Superior temporal gyrus (tissue), 1 donor: ENCODE measurements around the gene KIF16B.

Experiments used
- DNase-seq: peaks from one replicate; pipeline ENCODE4 v3.0.0-alpha.2; 2016; ENCODE audit errors: extremely low spot score

The KIF16B gene

DNA sequence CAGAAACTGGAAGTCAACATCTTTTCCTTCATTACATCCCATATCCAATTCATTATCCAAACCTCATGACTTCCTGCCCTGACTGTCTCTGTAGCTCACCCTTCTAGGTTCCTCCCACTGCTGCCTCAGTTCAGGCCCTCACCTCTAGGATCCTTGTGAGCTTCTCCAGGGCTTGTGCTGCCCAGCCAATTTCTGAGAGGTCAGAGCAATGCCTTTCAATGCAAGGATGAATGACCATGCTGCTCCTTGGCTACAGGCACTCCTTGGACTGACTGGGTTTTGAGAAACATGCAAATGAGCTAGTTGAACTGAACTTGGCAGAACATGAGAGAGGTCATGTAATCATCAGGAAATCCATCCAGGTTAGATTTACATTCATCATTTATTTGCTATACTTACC, 173.4 kb downstream of the KIF16B start:
- no peak for DNase-seq

DNA sequence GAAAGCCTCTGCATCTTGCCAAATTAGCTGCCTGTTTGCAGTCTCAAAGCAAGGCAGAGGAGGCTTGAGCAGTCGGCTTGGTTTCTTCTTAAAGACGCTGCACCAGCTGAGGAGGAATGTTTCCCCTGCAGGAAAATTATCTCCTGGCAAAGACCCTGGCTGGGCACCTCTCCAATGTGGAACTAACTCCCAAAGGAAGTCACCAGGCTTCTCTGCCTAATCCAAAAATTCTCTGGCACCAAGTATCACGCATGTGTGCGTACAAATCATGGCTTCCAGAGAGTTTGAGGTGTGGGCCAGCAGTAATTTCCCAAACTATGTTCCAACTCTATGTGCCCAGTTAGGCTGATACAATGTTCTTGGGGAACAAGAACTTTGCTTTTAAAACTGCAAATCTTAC, 176.2 kb downstream of the KIF16B start:
- DNase-seq: peak; percentile 70

DNA sequence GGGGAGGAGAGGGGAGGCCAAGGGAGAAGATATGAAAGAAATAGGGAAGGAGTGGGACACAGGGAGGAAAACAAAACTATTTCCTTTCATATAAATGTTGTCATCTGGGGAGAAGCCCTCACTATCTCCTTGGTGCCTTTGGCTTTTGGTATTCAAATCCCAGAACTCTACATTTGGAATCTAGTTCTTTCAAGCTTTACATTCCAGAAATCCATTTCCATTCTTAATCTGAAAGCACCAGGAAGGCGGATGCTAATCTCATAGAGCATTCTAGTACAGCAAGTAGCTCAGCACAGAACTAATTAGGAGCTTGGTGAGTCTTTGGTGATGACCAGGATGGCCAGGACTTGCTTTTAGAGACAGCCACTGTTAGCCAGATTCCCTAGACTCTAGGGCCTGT, 177.9 kb downstream of the KIF16B start:
- DNase-seq: no peak

DNA sequence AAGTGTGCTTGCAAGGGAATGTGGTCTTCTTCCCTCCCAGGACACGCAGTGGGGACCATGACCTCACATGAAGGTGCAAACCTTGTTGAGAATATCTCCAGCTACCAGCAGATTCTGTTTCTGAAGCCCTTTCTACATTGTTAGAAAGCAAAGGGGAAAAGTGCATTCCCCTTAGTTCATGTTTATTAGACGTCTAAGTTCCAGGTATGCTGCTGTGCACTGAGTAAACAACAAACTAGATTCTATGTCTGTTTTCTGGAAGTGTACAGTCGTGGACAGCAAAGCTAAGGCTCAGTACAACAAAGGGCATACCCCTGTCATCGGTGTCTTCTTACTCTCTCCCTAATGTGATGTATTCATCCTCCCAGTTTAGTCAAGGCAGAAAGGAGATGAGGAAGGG, 178.5 kb downstream of the KIF16B start:
- DNase-seq: no peak

DNA sequence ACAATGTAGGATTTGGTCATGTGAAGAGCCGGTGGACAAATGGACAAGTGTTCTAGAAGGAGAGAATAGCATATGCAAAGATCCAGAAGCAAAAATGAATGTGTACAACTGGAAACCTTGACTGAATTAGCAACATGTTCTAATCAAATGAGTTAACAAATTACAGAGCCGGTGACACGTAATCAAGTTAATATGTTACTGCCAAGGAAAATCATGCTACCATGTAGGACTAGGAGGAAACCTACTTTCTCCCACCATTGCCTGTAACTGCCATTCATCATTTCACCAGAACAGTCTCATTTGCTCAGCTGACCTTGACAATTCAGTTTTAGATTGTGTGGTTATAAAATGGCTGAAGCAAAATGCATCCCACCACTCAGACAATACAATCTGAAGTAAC, 179.4 kb downstream of the KIF16B start:
- DNase-seq: no peak

DNA sequence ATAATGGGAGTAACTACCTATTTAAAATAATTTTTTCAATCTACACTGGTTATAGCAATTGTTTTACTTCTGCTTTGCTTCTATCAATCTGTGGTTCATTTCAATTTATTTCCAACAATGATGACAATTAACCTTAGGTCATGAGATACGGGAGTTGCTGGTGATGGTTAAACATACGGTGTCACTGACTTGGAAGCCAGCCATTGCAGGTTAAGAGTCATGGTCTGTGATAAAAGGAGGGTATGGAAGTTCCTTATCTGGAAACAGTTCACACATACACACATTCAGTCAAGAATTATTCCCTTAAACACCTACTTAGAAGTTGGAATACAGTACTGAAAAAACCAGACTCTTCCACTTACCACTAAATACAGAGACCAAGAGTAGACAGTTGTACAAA, 180.0 kb downstream of the KIF16B start:
- no peak for DNase-seq

DNA sequence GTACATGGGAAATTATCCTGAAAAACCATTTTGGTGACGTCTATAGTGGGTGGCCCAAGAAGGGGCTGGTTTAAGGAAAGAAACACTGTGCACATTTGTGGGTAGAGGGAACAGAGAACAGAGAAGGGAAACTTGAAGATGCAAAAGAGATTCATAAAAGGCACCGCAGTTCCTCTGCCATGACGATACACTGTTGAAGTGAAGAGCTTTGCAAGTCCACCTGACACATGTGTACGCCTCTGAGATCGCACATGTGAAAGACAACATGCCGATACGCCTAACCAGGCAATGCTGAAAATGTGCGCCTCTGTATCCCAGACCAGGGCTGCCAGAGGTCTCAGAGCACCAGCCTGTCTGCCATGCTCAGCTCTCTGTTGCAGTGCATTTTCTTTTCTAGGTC, 180.9 kb downstream of the KIF16B start:
- no peak for DNase-seq

DNA sequence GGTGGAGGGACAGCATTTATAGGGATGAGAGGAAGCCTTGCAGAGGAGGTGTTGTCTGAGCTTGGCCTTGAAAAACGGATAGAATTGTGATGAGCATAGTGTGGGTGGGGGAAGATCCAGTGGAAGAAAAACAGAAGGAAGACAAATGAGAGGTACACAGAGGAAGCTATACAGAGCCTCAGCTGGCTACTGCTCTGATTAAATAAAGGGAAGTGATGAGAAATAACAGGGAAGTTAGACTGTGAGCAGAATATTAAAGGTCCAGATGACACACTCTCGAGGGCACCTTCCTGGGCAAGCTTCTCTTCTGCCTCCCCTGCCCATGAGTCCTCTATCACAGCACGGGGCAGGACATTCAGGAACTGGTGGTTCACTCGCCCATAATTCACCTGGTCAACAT, 182.3 kb downstream of the KIF16B start:
- DNase-seq: no peak

DNA sequence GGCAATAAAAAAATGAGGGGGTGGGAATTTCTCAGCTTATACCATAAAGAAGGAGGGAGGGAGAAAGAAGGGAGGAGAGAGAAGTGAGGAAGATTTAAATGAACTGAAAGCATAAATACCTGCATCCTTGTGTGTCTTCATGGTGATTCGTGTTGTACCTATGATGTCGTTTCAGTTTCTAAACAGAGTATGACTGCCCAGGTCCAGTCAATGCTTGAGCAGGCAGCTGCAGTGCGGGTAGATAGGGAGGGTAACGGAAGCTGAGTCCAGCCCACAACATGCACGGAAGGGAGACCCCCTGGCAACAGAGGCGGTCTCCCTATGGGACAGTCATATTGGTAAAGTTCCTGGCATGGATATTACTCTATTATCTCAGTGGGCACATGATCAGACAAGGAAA, 184.5 kb downstream of the KIF16B start:
- DNase-seq: no peak

DNA sequence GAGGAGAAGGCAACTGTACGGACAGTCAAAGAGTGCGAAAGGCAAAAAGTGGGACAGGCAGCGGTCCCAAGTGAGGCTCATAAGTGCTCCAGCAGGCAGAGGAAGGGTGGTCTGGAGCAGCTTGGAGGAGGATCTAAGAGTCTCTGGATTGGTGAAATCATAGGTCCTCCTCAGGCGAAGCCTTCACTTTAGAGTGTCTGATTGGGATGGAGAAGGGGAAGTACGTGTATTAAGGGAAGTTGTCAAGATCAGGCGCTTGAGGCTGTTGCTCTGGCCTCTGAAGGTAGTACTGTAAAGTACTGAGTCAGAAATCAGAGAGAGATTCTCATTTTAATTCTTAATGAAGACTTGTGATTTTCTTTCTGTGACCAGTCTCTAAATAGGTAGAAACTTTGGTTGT, 185.6 kb downstream of the KIF16B start:
- no peak for DNase-seq

DNA sequence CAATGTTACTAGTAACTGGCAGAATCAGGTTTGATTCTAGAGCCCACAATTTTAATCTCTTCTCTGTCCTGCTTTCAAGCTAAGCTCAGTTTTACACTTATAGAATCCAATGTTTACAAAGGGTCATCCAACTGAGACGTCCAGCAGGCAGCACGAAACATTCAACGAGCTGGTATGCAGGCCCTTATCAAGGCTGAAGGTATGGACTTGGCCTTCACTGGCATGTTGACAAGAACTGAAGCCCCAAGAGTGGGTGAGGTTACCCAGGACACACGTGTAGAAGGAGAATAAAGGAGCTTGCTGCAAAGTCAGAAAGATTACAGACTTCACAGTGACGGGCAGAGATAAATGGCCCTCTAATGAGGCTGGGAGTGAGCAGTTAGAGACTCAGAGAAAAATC, 187.4 kb downstream of the KIF16B start:
- no peak for DNase-seq

DNA sequence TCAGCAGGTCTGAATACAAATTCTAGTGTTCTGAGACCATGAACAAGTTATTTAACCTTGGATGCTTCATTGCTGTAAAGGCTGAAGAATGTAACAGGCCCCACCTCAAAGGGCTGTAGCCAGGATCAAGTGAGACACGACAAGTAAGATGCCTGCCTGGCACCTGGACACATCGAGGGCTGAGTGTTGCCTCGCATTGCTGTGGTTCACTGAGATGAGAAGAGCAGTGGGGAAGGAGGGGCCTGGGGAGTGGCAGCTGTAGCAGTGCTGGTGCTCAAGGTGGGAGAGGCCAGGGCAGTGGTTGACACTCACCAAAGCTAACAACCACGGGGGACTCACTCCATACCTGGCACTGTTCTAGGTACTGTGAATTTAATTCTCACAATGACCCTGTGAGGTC, 187.8 kb downstream of the KIF16B start:
- no peak for DNase-seq

DNA sequence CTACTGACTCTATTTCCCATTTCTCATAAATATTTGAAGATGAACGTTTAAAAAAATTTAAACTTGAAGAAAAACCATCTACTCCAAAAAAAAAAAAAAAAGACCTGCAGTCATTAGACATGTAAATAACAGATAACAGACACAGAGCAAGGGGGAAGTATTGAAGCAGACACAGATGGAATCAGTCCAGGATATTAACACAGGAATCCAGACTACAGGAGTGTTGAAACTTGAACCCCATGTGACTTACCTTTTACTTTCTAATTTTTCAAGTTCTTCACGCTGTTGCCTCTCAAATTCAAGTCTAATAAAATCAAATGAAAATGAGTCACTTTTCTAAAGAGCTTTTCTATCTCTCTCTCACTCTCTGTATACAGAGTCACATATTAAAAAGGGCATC, 191.8 kb downstream of the KIF16B start:
- DNase-seq: no peak

DNA sequence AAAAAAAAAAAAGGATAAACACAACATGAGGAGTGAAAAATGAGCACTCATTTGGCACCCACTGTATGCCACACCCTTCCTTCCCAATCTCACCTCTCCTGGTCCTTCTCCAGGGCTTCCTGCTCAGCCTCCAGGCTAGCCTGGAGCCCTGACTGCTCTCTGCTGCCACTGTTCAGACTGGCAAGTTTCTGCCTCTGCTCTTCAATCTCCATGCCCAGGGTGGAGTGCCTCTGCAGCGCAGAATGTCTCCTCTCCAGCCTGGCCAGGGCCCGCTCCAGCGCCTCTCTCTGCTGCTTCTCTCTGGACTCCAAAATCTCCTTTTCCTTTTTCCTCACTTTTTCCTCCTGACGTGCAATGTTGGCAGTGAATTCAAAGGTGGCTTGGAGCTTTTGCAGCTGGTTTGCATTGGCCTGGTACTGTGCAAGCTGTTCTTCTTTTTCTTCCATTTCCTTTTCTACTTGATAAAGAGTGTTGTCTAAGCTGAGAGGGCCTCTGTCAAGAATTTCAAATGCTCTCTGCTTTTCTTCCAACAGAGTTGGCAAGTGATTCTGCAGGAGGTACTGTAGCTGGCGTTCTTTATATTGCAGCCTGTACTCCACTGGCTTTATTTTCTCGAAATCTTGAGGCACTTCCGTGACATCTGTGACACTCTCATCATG, 194.4 kb downstream of the KIF16B start:
- DNase-seq: no peak

DNA sequence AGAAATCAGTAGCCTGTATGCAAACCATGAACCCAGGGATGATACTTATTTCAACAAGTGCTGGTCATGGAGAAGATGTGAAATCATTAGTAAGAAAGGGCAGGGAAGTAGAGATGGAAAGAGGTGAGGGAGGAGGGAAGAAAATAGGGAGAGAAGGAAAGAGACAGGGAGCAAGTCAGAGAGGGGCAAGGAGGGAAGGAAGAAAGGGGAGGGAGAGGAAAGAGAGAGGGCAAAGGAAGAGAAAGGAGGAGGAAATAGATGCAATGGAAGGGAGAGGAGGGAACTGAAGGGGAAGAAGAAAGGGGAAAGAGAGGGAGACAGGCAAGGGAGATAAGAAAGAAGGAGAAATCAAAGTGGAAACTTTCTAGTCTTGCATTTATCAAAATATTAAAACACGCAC, 195.1 kb downstream of the KIF16B start:
- no peak for DNase-seq

DNA sequence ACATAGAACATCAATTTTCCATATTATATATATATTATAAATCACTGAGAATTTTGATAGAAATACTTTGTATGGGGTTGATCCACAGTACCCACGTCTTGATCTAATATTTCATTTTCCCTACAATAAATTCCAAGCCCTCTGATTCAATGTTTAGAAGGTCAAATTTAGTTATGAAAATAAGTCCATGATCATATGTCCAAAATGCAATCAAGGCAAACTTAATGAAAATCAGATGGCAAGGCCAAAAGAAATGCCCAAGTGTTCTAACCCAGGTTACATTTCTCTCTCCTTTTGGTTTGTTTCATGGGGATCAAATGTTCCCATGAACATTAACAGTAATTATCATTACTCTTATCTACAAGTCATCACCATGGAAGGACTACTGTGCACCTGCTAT, 203.8 kb downstream of the KIF16B start:
- DNase-seq: no peak

DNA sequence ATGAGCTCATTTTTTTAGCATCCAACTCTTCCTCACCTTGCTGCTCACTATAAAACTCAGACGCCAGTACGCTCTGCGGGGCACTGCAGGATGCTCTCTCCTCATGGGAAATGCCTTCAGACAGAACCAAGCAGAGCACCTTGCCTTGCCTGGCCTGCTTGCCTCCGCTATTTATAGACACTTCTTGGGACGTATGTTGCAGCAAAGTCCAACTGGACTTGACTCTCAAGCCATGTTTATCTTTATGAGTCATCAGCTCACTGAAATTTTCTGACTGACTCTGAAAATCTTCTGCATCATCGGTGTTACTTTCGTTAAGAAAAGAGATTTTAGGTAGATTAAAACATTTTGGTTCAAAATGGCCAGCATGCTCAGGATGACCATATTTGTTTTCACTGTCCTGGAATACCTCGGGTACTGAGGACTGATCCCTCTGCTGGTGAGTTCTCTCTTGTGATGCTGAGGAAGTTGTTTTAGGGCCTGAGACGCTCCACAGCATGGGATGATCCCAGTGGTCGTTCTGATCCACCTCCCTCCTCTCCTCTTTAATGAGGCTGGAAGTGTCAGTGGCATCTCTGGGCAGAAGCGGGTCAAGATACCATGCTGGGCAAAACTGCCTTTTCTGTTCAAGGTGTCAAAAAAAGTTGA, 204.5 kb downstream of the KIF16B start:
- DNase-seq: no peak

DNA sequence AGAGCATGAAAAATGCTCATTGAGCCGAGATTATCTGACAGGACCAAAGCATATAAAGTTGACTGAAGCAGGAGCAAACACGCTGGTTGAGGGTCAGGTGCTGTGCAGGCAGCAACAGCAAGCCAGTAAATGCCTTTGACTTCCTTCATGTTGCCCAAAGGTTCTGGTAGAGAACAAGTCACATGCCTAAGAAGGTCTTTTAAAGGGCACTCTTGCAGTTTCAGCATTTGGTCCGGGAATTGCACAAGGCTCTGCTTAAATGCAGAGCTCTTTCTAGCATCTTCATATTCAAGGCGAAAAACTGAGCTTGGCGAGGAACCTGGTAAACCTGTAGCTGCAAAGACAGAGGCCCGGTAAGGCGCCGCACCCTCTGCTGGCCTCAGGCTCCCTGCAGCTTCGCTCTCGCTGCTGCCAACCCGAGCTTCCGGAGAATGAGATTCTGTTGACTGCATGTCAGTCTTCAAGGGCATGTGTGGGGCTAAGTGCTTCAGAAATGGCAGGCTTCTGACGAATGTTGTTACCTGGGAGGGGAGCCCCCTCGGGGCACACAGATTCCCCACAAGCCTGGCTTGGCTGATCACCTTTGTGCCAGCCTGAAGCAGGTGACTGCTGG, 205.2 kb downstream of the KIF16B start:
- DNase-seq: no peak

DNA sequence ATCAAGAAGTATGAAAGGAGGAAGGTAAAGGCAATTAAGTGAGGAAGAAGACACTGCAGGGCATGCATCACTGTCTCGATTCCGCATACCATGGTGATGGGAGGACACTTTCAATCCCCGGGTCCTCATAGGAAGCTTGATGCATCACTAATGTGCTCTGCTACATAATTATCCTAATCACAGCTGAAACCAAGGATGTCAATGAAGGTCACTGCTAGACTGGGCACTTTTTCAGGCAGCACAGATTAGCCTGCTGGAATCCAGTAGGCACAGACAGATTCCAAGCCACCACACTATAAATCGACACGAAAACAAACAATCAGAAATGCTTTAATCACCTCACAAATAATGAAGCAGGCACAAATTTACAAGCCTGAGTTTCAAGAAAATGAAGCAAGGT, 206.7 kb downstream of the KIF16B start:
- no peak for DNase-seq

DNA sequence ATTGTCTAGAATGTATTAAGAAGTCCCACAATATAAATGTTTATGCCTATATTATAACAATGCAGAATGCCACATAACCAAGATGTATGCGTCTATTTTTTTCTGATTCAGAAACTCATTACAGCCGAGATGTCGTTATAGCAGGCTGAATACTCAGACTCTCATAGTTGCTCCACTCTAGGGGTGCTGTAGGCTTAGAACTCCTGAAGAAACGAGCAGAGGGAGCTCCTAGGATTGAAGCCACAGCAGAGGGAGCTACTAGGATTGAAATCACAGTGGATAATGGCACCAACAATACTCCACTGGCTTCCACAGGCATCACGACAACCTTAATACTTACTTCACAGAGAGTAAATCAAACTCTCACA, 208.9 kb downstream of the KIF16B start:
- peak; percentile 57 for DNase-seq

DNA sequence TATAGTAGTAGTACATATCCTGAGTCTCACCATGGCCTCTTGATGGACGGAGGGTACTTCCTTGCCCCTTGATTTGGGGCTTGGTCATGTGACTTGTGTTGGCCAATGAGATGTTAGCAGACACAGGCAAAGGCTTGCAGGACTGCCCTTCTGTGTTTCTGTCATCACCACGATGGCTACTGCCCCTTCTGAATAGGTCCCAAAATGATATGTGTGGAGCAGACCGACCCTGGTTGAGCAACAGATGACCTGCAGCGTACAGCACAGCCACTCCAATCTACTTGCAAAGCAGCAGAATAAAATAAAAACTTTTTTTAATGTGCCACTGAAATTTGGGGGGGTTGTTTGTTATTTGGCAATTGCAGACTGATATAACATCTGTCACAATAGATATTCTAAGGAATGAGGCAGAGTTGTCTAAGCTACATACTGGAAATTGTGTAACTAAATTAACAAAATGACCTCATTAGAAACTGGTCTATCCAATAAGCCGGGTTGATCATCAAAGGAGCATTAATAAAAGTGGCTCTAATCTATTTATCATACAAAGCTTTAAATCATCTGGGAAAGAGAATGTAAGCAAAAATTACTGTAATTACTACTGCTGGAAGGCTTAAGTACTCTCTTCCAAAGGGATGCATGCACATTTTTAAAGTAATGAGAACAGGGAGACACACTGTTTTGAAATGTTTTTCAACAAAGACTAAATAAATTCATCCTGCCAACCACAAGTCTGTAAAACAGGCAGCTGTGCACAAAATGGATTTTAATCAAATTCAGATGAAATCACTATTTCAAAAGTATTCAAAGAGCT, 209.5 kb downstream of the KIF16B start:
- DNase-seq: no peak

DNA sequence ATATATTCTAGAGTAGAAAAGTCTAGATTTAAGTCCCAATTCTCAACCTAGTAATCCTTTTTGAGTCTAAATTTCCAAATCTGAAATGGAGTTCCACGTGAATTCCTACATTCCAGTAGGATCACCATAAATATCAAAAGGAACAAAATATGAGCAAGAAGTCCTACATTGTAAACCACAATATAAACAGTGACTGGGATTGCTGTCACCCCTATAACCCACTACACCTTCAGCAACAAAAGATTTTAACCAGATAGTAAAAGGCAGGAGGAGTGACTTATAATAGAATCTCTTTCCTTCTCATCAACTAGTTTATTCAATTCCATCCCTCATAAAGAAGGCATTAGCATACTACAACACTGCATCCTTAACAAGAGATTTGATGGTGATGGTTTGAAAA, 210.6 kb downstream of the KIF16B start:
- DNase-seq: no peak

DNA sequence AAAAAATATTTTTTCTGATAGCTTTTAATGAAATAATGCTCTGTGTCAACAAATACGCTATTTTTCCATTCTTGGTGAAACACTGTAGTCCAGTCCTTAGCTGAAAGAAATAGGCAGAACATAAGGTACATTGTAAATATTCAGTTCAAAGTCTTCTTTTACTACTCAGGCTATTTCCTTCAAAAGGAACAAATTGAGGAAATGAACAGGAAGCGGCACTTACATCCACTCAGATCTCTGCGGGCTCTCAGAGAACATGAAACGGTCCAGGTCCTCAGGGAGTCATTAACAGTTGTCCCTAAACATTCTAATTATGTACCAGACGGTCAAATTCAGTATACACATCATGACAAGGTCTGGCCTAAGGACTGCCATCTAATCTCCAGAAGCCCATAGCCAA, 212.6 kb downstream of the KIF16B start:
- peak; percentile 38 for DNase-seq
